HG03280 (cell line): ENCODE measurements around the gene SIAH2.

Source experiments
- ATAC-seq: cut with Tn5 transposase; IDR thresholded peaks from one replicate; pipeline ENCODE4 v1.9.1; 2021; ENCODE audit warnings: mild to moderate bottlenecking, moderate library complexity; ENCODE audit not compliant: unreplicated experiment

The SIAH2 gene

DNA sequence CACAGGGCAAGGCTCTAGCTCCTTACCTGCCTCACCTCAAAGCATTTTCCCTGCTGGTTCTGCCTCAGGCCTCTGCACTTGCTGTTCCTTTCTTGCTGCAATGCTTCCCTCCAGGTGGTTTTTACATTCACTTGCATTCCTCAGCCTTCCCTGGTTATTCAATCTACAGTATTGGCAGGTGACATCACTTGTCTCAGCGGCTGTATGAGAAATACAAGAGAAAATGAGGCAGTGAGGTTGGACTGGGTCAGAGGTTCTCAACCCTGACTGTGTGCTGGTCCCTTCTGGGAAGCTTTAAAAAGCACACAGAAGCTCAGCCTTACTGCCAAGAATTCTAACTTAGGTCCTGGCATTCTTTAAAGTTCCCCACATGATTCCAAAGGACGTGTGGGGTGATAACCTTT lies 26.7 kb downstream of the SIAH2 start:
- ATAC-seq = no peak

DNA sequence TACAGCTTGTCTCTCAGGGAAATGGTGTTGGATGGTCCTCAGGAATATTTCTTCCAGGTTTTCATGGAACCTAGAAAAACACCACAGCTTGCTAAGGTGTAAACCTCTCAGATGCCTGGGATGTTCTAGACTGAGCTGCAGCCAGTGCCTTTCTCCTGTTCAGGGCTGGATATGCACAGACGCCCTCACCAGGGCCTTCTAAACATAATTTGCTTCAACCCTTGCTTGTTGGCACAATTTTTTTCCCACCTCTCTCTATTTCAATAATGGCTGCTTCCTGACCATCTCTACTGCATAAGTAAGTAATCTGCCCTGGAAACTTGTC lies 28.2 kb downstream of the SIAH2 start:
- no peak for ATAC-seq

DNA sequence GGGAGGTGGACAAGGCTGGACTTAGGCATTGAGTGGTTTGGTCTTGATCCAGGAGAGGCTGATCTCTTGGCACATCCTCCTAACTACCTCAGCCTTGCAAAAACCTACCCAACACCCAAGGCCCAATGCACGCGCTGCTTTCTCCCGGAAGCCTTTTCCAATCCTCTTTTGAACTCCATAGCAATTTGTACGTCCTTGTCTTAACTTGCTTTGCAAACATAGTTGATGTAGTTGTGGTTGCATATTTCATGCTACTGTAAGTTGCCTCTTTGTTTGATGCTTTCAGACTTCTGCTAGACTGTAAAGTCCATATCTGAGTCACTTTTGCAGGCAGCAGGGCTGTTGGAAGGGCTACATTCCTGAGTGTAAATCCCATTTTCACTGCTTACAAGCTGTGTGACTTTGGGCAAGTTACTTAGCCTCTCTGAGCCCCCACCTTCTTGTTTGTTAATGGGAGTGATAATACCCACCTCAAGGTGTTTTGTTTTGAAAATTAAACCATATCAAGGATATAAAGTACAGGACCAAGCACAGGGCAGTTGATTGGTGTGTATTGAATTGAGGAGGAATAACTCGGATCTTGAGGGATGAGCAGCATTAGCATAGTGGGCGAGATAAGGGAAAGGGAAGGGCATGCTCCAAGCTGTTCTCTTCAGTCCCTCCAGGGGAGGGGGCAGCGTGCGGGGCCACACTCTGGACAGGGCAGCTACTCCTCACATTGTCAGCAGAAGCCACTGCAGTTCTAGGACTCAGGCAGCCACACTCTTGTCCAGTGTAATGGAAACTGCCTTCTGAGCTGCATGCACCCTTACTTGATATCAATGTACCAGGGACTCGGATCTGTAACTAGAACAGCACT lies 28.8 kb downstream of the SIAH2 start:
- no peak for ATAC-seq

DNA sequence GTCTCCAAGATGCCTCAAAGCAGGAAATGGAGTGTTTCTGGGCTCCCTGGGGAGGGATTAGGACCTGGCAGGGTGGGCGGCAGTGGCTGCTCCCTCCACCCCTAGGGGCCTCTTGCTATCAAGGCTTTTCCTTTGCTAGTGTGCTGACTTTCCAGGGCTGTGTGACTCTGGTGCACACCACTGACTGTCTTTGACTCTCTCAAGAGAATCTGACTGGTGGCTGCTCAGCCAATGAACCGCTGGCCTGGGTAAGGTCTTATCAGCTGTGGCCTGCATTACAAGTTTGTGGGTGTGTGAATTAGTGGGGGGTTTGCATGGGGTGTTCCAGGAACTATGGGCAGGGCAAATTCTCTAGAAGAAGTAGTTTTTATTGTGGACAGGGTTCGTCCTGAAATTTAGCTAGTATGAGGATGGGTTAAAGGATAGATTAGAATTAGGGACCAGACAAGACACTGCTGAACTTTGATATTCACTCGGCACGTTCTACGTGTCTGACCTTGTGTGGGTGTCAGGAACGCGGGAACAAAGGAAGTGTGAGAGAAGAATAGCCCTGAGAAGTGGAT lies 29.5 kb downstream of the SIAH2 start:
- no peak for ATAC-seq

DNA sequence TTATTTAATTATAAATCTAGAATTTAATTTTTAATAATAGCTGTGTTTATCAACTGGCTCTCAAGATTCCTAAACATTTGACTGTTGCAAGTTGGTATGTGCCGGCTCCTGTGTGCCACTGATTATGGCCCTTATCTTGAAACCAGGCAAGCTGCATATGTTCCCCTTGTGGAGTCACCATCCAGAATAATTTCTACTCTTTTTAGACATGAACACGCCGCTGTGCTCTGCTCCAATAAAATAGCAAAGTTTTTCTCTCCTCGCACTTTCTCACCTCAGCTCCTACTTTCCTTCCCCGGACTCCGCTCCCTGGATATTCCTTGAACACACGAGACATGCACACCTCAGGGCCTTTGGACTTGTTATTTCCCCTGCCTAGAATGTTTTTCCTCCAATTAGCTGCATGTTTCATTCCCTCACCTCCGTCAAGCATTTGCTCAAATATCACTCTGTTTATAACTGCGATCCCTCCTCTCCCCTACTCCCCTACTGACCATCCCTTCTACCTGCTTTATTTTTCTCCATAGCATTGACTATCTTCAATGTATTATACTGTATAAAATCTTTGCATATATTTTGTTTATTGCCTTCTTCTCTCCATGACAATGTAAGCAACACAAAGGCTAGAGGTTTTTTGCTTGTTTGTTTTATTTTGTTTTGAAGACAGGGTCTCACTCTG lies 33.1 kb downstream of the SIAH2 start:
- ATAC-seq = no peak

DNA sequence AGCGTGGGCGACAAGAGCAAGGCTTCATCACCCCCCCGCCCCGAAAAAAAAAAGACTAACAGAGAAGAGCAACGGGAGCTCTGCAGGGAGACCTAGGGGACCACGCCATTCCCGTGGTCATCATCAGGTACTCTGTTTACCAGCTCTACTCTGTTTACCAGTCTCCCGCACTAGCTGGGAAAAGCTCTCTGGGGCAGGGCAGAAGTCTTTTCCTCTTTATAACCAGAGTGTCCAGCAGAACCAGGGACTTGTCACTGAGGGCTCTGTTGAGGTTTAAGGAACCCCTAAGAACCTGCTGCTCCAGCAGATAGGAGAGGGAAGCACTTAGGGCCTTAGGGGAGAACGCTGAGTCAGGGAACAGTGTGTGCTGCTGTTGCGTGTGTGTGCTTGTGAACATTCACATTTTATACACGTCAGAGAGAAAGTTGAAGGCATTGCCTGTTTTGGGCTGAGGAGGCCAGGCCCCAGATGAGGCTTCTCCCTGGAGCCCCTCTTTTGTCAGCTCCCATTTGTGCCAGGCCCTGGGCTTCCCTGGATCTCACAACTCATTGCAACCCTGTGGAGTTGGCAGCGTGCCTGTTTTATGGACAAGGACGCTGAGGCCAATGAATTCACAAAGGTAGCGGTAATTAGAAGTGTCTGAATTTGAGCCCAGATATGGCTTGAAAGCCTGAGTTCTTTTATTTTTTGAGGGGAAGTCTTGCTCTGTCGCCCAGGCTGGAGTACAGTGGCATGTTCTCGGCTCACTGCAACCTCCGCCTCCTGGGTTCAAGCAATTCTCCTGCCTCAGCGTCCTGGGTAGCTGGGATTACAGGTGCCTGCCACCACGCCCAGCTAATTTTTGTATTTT lies 35.1 kb downstream of the SIAH2 start:
- no peak for ATAC-seq

DNA sequence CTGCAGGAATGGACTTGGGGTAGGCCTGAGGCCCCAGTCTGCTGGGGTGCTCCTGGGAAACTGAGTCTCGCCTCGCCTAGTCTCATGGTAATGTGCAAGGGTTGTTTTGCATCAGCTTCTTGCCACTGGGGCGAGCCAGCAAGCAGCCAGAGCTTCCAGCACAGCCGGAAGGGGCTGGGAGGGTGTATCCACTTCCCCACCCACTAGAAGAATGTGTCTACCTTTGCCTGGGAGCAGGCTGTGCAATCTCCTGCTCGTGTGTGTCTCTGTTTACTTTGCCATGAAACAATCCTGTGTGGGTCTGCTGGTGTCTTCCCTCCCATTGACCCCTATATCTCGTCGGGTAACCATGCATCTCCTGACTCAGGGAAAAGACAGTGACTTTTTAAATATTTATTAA lies 37.4 kb downstream of the SIAH2 start:
- no peak for ATAC-seq

DNA sequence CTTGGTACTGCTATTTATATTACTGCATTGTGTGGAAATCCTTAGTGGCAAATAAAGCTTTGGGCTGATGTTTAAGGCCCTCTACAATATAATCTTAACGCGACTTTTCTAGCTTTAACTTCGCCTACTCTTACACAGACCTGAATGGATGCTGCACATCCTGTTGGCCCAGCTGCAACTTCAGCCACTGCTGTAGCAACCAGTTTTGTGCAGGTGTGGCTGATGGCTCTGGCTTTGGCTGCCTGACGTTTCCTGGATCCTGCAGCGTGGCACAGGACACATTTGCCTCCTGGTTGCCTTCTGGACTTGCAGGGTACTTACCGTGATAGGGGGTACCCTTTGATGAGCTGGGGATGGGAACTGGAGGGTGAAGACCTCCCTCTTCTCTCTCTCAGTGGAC lies 39.0 kb downstream of the SIAH2 start:
- no peak for ATAC-seq

DNA sequence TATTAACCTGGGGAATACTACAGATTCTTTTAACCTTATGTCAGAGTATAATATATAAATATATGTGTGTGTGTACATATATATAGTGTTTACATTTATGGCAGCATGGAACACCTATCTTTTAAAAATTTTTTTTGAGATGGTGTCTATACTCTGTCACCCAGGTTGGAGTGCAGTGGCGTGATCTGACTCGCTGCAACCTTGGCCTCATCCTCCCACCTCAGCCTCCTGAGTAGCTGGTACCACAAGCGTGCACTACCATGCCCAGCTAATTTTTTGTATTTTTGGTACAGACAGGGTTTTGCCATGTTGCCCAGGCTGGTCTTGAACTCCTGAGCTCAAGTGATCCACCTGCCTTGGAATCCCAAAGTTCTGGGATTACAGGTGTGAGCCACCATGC lies 40.7 kb downstream of the SIAH2 start:
- ATAC-seq = no peak

DNA sequence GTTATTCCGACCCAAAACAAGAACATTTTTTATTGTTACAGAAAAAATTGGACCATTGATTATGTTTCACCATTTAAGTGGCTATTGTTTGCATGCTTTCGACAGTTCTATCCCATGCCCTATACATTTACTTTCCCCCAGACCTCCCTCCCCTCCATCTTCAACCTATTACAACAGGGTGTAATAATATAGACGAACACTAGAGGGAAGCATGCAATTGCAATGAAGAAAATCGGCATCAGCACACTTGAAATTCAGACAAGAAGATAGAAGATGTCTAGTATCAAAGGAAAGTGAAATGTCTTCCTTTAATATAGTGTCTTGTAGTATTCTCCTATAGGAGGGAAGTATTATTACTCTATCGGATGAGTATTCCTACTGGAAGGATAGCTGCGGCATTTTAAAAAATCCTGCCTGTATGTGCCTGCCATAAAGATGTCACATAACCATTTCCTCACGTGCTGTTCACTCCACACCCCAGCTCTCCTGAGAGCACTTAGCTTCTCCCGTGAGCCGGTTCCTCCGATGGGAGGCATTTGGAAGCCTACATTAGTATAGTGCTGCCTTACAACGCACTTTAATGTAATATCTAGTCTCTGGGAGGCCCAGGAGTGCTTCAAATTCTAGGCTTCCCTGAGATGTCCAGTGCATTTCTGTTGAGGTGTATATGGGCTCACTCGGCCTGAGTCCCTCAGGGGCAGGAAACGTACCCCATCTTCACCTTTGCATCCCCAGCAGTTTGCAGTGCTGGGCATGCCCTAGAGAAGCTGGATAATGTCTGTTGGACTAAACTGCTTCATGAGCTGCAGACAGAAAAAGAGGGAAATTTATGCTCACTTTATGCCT lies 41.5 kb downstream of the SIAH2 start:
- peak; percentile 88 for ATAC-seq

DNA sequence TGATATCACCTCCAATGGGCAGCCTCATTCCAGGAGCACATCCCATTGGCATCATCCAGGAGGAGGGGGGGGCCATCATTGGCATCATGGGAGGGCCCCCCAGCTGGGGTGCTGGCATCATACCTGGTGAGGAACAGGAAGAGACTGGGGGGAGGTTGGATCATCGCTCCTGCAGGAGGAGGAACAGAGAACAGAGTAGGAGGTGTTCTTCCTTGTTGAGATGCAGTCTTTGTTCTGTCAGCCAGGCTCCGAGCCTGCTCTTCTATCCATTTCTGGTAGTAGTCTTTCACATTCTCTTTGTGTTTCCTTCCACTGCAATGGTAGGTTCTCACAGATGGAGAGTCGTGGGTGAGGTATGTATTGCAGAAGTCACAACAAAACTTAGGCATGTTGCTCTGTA lies 42.5 kb downstream of the SIAH2 start:
- ATAC-seq = no peak

DNA sequence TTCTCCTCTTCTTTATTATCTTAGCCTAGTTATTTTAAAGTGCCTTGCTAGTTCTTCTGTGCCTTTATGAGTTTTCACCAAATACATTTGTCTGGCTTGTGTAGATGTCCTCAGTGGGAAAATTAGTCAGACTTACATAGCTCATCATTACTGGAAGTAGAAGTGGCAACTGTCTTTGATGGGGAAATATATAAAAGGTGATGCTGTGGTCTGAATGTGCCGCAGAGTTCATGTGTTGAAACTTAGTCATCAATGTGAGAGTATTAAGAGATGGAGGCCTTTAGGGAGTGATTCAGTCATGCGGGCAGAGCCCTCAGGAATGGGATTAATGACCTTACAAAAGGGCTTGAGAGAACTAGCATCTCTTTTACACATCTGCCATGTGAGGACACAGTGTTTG lies 52.9 kb downstream of the SIAH2 start:
- ATAC-seq = no peak

DNA sequence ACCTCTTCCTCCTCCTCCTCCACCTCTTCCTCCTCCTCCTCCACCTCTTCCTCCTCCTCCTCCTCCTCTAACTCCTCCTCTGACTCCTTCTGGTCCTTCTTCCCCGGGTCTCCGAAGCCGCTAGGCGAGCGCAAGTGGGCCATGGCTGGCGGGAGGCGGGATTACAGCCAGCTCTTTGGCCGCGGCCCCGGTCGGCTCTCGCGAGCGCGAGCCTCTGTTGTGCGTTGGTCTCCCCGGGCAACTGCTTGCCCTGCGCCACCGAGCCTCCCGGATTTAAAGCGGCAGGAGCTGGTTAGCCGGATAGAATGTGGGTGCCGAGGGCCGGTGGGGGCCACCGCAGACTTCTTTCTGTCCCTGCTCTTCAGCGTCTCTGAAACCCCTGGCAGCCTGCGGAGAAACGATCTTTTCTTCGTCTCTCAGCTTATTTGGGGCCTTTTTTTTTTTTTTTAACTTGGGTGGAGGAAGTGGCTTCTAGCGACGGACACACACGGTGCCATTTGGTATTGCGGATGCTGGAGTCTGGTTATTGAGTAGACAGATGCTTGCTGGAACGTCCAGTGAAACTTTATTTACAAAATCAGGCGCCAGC lies 59.1 kb downstream of the SIAH2 start, which contains the start of gene ERICH6:
TSS of gene ERICH6 (minus strand) at position 165 of the 589 bp plus-strand sequence. CDS start at position 143, 22 bp downstream.
- ATAC-seq = peak; percentile 100

DNA sequence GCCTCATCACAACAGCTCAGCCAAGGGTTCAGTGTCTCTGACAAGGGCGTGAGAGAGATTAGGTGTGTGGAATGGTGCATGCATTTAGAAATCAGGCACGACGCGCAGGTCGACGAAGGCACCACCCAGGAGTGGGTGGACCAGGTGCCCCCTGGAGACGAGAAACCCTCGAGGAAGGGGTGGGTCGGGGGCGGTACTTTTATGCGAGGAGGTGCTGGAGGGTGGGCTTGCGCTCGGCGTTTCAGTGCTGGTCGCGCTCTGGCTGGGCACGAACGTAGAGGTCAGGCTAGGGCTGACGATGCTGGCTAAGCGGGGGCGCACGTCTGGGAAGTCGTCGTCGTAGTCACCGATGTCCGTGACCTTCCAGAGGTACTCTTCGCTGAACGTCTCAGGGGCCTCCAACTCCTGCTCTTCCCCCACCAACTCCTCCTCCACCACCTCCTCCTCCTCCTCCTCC lies 59.6 kb downstream of the SIAH2 start:
- peak; percentile 28 for ATAC-seq

DNA sequence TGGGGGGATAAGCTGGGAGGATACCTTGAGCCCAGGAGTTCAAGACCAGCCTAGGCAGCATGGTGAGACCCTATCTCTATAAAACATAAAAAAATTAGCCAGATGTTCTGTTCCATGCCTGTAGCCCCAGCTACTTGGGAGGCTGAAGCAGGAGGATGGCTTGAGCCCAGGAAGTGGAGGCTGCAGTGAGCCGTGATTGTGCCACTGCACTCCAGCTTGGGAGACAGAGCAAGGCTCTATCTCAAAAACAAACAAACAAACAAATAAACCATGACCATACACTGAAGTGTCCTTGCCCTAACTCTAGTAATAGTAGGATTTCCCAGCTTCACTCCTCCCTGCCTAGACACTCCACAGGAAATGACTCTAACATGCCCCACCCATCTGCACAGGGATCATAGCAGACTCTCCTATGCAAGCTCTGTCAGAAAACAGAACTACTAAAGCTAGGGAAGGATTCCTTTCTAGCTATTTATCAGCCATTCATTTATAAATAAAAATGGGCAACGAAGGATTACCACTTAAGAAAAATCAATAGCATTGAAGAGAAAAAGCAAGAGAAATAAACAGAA lies 63.8 kb downstream of the SIAH2 start:
- ATAC-seq = no peak

DNA sequence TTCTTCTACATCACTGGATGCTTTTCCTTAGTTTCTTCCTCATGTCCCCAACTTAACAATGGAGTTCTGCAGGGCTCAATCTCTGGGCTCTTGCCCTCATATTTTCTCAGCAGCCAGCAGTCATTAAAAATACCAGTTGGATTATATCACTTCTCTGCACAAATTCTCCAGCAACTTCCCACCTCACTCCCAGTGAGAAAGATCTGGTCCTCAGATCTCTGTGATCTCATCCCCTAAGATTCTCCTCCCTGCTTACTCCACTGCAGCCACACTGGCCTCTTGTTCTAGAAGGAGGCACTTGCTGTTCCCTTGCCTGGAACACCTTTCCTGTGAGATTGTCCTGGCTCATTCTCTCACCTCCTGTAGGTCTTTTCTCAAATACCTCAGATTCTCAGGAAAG lies 65.3 kb downstream of the SIAH2 start:
- no peak for ATAC-seq

DNA sequence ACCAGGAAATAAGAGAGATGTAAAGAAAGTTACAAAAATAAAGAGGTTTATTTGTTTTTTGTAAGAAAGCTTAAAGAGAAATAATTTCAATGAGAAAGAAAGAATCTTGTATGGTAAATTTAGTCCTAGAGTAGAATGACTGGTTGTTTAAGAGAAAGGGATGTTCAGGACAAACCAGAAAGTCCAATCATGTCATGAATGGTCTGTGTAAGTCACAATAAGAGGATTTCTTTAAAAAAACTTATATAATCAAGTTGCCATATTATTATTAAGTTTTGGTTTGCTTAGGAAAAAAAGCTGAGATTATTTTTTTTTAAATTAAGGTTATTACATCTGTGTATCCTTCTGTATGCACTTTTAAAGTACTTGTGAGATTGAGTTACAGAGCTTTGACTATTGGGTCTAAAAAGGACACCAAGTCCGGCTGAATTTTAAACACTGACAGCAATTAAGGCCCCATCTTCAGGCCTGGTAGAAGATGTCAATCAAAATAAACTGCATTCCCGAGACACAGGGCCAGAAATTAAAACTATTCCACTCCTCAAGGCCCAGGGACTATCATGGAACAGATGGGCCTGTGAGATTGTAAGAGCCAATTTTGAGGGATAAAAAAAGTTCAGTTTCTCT lies 71.4 kb downstream of the SIAH2 start:
- ATAC-seq = no peak
